ENCODE data around the gene SH3YL1.
A peak's percentile ranks its signal among the peaks of the same experiment; 100 is the strongest.

Gene SH3YL1

DNA sequence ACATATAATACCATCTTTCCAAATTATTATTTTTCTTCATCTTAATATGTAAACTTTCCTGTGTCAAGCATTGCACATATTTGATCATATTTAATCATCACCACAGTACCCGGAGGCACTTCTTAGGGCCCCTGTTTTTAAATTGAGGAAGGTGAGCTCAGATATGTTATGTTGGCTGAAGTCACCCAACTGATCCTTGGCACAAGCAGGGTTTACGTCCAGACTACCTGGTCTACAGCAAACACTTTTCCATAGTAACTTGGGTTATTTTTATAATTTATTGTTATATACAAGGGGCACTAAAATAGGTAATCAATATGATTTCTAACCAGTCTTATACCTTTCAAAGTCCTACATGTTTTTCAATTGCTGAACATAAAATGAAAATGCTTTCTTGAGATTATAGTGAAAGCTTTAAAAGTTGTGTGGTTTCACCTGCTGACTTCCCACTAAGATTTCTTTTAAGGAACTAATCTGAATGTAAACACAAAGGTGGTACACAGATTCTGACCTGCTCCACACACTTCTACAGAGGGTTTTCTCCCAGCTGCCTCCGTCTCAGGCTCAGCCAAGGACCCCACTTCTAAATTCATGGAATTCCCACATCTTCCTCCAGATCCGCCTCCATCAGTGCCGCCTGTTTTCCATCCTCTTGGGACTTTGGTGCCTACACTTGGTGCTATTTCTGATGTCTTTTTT lies 52.2 kb downstream of the SH3YL1 start:
- DNase-seq = no peak

DNA sequence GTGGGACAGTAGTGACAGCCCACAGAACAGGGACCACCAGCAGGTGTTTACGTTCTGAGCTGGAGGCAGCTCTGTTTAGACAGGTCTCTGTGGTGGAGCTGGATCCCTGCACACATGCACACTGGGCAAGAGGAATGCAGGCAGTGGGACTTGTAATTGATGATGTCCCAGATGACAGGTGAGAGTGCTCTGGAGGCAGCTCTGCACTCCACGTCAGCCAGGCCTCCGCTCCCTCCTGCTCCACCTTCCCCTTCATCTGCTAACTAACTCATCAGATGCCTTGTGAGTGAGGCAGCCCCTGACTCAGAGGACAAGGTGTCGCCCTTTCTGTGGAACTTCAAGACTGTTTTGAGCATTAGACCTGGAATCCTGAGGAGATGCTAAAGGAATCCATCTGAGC lies 53.2 kb downstream of the SH3YL1 start:
- no peak for DNase-seq

DNA sequence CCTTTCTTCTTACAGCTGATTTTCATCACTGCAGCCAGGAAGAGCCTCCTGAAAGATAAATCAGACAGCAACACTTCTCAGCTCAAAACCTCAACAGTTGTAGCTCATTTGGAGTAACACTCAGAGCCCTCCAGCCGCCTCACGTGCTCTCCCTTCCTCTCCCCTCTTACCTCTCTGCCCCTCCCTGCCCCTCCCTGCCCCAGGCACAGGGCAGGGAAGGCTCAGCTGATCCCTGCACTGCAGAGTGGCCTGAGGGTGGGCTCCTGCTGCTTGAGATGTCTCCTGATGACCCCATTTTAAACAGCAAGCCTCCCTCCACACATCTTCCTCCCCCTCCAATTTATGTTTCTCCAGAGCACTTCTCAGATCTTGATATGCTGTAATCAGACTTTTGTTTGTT lies 54.4 kb downstream of the SH3YL1 start:
- DNase-seq = no peak

DNA sequence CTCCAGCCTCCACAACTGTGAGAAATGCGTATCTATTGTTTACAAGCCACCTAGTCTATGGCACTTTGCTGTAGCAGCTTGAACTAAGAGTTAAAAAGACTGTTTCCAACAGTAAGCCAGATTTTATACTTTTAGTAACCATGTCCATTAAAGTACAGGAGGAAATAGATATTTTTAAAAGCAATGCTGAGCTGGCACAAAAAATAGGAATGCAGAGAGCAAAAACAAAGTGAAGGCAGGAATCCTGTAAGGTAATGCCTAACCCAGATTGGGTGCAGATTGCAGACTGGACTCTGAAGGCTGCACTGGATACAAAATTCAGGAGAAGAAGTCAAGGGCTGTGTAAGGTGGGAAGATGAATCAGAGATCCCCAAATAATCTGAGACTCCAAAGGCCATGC lies 55.5 kb downstream of the SH3YL1 start:
- DNase-seq = no peak

DNA sequence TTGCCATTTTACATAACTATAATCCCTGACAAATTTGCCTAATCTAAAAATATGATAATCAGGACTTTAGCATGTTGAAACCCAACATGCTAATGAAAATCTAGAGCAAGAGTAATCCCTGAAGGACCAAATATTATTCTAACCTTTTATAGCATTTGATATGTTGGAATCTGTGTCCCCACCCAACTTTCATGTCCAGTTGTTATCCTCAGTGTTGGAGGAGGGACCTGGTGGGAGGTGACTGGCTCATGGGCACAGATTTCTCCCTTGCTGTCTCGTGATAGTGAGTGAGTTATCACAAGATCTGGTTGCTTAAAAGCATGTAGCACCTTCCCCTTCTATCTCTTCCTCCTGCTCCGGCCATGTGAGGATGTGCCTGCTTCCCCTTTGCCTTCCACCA lies 59.8 kb downstream of the SH3YL1 start:
- no peak for DNase-seq

DNA sequence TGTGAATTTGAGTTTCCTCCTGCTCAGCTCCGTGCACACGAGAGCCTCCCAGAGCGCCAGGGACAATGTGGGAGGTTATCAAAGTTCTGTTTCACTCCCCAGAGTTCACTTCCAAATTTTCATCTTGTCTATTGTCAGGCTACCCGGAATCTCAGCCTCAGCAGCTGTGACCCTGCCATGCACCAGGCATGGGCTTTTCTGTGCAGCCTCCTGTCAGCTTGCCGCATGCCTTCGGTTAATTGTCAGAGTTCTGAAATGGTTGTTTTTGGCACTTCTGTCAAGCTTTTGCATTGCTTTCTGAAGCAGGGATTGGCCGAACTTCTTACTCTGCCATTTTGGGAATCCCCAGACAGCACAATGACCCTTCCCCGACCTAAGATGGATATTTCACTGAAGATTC lies 60.4 kb downstream of the SH3YL1 start:
- DNase-seq = no peak

DNA sequence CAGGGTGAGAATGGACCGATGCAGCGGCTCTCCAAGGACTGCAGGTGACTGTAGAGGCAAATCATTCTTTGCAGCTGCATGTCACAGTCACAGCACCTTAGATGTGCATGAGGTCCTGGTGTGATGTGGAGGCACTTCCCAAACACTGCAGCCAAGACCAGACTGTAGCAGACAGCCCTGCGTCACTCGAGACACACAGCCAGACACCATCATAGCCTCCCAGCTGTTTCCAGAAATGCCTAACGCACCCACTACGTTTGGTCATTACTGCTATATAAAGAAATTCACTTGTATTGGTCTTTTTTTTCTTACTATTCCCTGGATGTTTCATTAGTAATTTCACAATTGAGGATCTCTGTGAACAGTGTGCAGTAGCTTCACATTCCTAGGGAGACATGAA lies 60.9 kb downstream of the SH3YL1 start:
- DNase-seq = no peak

DNA sequence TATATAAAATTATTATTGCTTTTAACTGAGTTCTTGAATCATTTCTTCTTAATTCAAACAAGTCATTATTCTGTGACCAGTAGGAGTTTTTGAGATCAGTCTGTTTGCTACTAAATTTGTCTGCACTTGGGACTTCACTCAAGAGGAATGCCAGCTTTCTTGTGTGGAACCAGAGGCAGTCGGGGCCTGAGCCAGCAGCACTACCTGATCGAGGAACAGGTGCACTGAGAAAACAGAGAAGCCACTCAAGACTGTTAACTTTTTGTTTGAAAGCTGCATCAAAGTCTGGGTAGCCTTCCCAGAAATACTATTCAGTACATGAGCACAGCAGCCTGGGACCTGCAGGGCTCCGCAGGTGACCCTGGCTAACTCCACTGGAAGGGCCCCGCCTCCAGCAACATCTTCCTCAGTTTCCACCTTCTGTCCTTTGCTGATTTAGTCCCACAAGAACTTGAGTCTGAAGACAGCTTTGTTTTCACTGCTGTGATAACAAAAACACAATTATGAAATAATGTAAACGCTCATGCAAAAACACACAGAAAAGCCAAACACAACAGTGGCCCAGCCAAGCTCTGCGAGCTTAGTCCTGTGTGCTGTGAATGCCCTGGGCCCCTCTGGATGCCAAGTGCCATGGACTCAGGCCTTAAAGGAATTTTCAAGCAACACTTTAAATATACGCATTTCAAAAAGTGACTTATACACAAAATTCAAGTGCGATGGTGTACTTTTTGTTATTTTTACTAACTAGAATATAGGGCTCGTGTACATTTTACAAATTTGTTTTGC lies 62.0 kb downstream of the SH3YL1 start:
- DNase-seq = no peak

DNA sequence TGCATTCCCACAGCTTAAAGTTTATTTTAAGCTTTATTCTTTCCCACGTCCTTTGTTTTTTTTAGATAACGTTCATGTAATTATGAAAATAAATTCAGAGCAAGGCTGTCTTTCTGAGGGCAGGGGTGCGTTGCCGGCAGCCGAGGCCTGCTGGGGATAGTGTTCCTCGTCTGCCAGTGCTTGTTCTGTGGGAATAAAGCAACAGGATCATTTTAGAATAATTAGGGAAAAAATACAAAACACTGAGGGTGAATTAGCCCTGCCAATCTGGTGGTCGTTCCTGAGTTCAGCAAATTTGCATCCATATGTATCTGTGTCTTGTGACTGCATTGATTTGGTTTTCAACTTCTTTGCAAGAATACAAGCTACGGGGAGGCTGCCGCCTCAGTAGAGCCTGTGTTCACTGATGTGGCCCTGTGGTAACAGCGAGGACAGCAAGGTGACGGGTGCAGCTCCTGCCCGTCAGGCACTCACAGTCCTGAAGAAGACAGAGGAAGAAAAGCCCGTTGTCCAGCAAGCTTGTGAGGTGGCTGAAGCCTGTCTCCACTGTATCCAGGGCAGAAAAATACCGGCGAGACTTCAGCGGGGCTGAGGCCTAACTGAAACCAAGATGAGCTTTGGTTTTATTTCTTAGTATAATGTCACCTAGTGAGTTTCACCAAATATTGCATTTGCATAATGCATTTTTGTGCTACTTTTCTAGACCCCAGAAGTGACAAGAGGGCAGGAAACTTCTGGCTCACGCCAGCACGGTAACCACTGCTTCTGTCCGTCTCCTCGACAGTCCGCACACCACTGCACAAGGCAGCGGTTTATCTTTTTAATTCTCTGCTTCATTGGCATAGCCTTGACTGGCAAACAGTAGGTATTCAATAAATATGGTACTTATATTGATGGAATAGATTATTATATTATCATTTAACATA lies 64.5 kb downstream of the SH3YL1 start:
- no peak for DNase-seq

DNA sequence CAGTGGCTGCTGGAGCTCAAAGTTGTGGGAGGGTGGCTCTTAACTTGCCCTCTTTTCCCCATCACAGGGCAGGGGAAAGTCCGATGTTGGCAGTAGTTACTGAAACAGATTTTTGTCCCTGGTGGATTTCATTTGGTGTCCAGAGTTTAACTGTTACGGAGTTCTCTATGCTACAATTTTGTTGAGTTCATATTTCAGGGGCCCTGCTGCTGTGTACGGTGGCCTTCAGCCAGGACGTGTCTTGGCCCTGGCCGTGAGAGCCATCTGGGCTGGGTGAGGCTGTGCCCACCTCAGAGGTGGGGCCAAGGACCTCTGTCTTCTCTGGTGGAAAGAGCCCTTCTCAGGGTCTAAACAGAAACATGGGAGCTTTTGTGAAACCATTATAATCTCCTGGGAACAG lies 67.4 kb downstream of the SH3YL1 start:
- no peak for DNase-seq

DNA sequence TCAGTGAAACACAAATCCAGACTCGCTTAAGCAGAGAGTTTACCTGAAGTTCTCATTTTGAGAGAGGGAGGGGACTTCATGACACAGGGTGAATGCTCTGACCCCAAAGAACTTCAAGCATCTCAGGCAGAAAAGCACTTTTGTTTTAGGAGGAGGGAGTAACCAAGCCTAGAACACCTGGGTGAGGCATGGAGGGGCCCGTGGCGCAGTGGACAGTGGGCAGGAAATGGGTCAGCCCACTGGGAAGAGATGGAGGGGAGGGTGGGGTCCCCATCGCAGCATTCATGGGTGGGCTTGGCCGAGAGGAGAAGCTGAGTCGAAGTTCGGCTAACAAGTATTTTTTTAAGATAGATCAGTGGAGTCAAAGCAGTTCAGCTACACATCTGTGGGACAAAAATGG lies 67.9 kb downstream of the SH3YL1 start:
- no peak for DNase-seq

DNA sequence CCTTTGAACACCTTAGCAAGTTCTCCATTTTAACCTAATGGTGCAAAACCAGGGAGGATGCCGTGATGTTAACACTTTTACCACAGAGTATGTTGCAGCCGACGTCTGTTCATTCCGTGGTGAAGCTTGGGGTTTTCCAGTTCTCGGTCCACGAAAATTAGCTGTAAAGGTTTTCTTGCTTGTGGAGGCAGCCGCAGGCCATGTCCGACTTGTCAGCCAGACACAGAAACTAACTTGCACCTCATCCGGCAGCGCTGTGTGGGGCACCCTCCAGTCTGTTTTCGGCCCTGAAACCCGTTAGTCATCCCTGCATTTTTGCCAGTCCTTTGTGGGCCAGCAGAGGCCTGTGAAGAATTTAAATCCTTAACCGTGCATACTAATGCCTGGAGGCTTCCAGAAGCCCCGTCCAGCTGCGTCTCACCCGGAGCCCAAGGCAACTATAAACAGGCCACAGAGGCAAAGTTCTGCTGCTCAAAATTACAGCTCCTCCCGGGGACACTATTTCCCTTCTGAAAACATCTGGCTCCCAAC lies 70.6 kb downstream of the SH3YL1 start:
- no peak for DNase-seq

DNA sequence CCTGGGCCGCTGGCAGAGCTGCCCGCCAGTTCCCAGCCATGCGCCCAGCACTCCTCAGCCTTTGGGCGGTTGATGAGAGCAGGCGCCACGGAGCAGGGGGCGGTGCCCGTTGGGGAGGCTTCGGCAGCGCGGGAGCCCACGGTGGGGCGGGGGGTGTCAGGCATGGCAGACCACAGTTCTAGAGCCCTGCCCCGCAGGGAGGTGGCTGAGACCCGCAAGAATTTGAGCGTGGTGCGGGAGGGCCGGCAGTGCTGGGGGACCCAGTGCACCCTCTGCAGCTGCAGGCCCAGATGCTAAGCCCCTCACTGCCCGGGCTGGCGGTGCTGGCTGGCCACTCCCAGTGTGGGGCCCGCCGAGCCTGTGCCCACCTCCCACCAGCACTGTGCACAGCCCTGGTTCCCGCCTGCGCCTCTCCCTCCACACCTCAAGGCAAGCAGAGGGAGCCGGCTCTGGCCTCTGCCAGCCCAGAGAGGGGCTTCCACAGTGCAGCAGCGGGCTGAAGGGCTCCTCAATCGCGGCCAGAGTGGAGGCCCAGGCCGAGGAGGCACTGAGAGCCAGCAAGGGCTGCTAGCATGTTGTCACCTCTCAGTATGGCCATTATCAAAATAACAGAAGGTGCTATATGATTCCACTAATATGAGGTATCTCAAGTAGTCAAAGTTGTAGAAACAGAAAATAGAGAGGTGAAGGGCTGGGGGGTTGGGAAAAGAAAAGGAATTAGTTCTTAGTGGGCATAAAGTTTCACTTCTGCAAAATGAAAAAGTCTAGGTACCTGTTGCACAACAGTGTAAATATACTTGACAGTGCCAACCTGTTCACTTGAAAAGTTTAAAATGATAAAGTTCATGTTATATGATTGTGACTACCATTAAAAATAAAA lies 72.3 kb downstream of the SH3YL1 start:
- peak; percentile 42 for DNase-seq

DNA sequence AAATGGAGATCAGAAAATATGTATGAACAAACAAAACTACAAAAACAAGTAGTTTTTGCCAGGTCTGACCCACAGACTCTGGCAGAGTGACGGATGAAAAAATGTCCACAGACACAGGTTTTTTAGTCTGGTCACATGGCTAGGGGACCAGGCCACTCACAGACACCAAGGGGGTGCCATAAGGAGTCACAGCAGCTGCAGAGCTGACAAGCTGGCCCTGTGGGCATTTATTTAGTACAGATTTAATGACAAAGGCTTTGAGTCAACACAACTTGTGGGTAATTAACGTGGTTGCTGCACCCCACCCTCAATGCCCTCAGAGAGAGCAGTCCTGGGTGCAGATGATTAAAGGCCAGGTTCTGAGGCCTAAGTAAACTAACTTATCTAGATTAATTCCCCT lies 76.0 kb downstream of the SH3YL1 start:
- DNase-seq = no peak

DNA sequence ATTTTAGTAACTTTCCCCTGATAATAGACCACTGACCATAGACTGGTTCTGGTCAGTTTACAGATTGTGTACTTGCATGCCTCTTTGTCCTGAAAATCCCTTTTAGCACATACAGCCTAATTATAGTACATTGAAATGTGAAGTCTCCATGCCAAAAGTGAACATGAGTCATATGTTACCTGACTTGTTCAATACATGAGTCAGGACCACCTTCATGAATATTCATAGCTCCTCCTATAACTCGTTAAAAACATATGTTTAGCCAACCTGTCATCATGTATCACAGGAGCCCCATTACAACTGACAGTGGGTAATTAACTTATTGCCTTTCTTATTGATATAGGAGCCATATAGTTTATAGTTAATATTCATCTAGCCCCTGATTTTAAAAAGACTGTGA lies 78.6 kb downstream of the SH3YL1 start:
- DNase-seq = no peak

DNA sequence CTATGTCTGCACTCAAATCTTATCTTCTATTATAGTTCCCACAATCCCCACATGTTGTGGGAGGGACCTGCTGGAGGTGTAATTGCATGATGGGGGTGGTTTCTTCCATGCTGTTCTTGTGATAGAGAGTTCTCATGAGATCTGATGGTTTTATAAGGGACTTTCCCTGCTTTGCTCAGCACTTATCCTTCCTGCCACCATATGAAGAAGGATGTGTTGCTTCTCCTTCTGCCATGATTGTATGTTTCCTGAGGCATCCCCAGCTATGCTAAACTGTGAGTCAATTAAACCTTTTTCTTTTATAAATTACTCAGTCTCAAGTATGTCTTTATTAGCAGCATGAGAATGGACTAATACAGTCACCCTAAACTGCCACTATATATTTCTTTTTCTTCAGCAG lies 79.1 kb downstream of the SH3YL1 start:
- DNase-seq = no peak

DNA sequence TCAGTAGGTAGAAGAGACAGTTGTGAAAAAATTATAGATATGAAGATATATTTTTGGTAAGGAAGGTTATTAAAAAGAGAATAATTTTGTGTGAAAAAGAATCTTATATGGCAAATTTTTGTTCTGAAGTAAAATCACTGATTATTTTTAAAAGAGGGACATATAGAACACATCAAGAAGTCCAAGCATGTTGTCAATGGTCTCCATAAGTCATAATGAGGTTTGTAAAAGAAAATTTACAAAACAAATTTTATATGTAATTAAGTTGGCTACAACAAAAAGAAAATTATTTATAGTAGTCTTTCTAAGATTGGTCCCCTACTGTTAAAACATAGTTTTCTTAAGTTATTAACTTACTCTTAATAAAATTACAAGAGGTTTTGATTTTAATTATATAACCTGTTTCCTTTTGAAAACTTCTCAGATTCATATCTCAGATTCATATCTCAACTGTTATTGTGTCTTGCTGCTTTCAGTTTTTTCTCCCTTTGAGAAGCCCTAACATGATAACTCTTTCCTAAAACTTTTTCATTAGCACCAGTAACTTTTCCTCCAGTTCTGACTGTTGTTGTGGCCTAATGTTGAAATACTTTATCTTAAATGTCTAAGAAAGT lies 81.2 kb downstream of the SH3YL1 start:
- no peak for DNase-seq

DNA sequence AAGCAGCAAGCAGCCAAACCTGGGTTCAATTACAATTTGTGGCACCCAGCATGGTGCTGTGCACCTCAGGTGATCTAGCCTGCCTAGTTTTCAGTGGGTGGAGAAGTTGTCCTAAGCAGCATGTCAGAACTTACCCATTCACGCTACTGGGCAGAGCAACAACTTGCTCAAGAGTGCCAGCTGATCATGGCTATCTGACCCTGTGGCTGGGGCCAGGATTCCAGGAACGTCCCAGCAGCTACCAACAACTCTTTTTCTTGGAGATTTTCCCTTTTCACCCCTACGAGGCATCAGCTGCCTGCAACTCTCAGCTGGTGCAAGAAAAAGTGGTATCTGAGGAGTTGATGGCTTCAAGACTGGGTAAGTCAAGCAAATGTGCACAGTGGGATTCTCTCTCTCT lies 83.5 kb downstream of the SH3YL1 start:
- no peak for DNase-seq

DNA sequence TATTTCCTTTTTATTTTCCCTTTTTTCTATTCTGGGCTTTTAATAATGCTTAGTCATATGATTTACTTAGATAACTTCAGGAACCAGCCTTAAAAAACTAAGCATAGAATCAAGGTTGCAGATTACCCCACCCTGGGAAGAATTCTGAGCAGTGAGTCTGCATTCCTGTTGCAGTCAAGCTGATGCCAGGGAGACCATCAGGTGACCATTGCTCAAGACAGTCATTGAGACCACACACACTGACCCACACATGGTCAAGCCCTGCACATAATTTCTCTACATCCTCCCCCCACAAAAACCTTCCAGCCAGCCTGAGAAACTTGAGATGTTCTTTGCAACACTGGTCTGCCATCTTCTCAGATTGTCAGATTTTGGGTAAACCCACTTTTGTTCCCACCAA lies 83.9 kb downstream of the SH3YL1 start:
- DNase-seq = no peak

DNA sequence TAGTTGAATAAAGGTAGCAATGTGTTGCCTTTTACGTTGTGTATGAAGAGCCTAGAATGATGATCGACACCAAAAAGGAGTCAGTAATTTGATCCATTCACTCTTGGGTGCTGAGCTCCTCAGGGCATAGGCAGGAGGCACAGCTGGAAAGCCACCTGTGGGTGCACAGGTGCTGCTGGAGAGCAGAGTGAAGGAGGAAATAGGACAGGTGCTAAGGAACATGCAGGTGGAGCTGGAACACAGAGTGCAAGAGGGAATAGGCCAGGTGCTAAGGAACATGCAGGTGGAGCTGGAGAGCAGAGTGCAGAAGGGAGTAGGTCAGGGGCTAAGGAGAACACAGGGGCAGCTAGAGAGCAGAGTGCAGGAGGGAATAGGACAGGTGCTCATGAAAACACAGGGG lies 86.1 kb downstream of the SH3YL1 start:
- no peak for DNase-seq

DNA sequence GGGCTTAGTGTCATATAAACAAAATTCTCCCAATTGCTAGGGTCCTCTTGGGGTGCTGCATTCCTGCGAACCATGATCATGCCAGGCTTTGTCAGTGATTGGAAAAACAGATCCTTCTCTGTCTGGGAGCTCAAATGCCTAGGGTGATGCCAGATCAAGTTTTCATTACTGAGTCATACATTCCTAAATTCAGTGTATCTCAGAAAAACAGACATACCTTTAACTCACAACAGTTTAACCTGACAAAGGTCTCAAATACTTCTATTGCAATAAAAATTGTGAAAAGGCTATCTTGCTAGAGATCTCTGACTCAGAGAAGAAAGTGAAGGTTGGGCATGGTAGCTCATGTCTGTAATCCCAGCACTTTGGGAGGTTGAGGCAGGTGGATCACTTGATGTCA lies 86.9 kb downstream of the SH3YL1 start:
- DNase-seq = no peak

Measured in MV-4-11 (cell line).